Stimulated activated CD4-positive, alpha-beta T cell treated with anti-CD3 and anti-CD28 coated beads, Interleukin-4, amount 100 ng/mL, for 1 hour (primary cell): ENCODE data around the gene PAQR8.

Source experiments
- DNase-seq: peaks from one replicate; pipeline ENCODE4 v3.0.0-alpha.2; 2020

Gene PAQR8

GRCh38 chr6:52351879-52352238 lies 10.1 kb upstream of the PAQR8 start:
- no peak for DNase-seq

GRCh38 chr6:52352239-52353018 lies 9.5 kb upstream of the PAQR8 start:
- no peak for DNase-seq

GRCh38 chr6:52356017-52356416 lies 5.9 kb upstream of the PAQR8 start:
- no peak for DNase-seq

GRCh38 chr6:52359403-52359802 lies 2.5 kb upstream of the PAQR8 start:
- DNase-seq = no peak

GRCh38 chr6:52360028-52360427 lies 1.9 kb upstream of the PAQR8 start:
- no peak for DNase-seq

- no peak for DNase-seq
These were observed 1.1 kb upstream of the PAQR8 start for GRCh38 chr6:52360601-52361413.

GRCh38 chr6:52361414-52361944 lies 472 bp upstream of the PAQR8 start:
- DNase-seq = peak; percentile 6

GRCh38 chr6:52362443-52363227 lies 684 bp downstream of the PAQR8 start:
- DNase-seq = peak; percentile 50

- no peak for DNase-seq
These were observed 1.4 kb downstream of the PAQR8 start for GRCh38 chr6:52363228-52363867.

- DNase-seq = no peak
These were observed 2.7 kb downstream of the PAQR8 start for GRCh38 chr6:52364480-52365166.

GRCh38 chr6:52365317-52365716 lies 3.4 kb downstream of the PAQR8 start:
- no peak for DNase-seq

- DNase-seq = no peak
These were observed 4.1 kb downstream of the PAQR8 start for GRCh38 chr6:52365866-52366540.

- DNase-seq = no peak
These were observed 6.1 kb downstream of the PAQR8 start for GRCh38 chr6:52368002-52368401.

- DNase-seq = no peak
These were observed 7.3 kb downstream of the PAQR8 start for GRCh38 chr6:52369234-52369633.

GRCh38 chr6:52371656-52372191 lies 9.8 kb downstream of the PAQR8 start:
- no peak for DNase-seq

GRCh38 chr6:52373151-52373690 lies 11.3 kb downstream of the PAQR8 start:
- DNase-seq = no peak

- DNase-seq = no peak
These were observed 12.3 kb downstream of the PAQR8 start for GRCh38 chr6:52374247-52374646.

- no peak for DNase-seq
These were observed 14.0 kb downstream of the PAQR8 start for GRCh38 chr6:52375780-52376556.

GRCh38 chr6:52376763-52377162 lies 14.8 kb downstream of the PAQR8 start:
- DNase-seq = no peak
